HG03457 (cell line): ENCODE results near the gene RASA4B.
"Not testable (repeated sequence)": the region's sequence is repeated elsewhere in the genome, so short reads cannot be mapped to it uniquely, and the experiment has no call there.

Experiments
- ATAC-seq: cut with Tn5 transposase; IDR thresholded peaks from one replicate; pipeline ENCODE4 v1.9.1; 2021; ENCODE audit warnings: moderate number of reproducible peaks; ENCODE audit not compliant: unreplicated experiment

Gene RASA4B

DNA sequence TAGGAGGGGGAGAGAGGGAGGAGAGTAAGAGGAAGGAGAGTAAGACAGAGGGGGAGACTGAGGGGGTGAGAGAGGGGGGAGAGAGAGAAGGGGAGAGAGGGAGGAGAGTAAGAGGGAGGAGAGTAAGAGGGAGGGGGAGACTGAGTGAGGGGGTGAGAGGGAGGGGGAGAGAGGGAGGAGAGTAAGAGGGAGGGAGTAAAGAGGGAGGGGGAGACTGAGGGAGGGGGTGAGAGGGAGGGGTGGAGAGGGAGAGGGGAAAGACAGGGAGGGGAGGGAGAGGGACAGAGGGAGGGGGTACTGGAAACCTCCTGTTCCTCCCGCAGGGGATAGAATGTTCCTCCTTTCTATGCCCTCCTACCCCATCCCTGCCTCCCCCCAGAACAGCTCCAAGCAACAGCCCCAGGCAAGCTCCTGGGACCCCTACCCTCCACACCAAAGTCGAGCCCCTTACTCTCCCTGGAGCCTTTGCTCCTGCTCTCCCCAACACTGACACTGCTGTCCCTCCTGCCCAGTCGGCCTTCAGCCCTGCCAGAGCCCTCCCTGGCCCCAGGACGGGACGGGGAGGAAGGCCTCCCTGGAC lies 4.8 kb downstream of the RASA4B start:
- not testable (repeated sequence) for ATAC-seq

- ATAC-seq, result peak; percentile 27
Measured at GRCh38 chr7:102511860-102512522, 5.6 kb downstream of the RASA4B start.

DNA sequence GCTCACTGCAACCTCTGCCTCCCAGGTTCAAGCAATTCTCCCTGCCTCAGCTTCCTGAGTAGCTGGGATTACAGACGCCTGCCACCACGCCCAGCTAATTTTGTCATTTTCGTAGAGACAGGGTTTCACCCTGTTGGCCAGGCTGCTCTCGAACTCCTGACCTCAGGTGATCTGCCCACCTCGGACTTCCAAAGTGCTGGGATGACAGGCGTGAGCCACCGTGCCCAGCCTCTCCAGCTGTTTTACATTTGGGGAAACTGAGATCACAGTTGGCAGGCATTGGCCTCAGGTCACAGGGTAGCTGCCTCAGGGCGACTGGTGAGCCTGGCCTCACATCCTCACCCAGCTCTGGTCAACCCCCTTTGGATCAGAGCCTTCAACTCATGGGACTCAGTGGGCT lies 7.0 kb downstream of the RASA4B start:
- ATAC-seq, result not testable (repeated sequence)

- ATAC-seq, result not testable (repeated sequence)
Measured at GRCh38 chr7:102507410-102508088, 10.0 kb downstream of the RASA4B start.

DNA sequence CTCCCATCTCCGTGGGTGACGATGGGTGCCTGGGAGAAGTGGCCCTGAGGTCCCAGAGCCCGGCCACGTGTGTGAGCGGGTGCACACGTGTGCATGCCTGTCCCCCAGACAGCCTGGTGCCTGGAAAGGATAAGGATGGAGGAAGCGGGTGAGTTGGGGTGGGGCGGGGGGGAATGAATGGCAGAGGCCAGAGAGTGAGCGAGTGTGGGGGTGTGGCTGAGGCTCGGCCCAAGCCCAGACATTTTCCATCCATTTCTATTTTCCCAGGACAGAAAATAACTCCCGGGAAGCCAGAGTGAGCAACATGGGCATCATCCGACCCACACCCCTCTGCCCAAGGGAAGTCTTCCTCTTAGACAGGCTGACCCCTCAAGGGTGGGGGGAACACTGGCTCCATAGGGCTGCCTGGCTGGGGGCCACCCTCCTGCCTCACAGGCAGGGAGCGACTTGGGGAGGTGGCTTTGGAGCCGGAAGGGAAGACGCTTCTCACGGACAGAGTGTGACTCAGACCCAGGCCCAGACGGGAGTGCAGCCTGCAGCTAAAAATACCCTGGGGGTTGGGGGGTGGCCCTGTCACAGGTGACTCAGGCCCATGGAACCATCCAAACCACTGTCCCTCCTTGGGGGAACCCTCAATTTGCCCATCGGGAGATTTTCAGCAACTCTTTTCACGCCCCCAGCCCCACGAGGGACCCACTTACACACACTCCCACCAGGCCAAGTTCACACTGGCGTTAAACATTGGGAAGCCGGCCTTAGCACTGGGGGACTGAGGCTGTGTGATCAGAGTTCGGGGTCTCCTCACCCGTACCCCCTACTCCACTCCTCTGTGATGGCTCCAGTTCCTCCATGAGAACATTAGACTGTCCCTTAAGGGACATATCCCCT lies 12.0 kb downstream of the RASA4B start:
- ATAC-seq, result not testable (repeated sequence)

DNA sequence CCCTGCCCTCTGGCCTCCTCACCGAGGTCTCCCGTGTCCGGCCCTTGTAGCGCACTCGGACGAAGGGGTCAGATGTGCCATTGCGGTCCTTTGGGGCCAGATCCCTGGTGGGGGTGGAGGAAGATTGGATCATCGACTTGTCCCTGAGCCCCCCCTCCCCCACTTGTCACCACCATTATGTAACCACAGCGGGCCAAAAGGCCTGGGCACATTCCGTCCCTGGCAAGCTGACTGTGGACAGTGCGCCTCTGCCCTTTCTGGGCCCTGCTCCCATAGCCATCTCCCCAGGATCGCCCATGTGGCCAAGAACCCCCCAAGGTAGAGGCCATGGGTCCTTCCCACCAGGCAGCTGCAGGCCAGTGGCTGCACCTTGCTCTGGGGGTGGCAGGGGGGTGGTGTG lies 14.4 kb downstream of the RASA4B start:
- not testable (repeated sequence) for ATAC-seq

GRCh38 chr7:102498321-102498720 lies 19.3 kb downstream of the RASA4B start:
- not testable (repeated sequence) for ATAC-seq

- ATAC-seq, result not testable (repeated sequence)
Measured at GRCh38 chr7:102497308-102497707, 20.3 kb downstream of the RASA4B start.

DNA sequence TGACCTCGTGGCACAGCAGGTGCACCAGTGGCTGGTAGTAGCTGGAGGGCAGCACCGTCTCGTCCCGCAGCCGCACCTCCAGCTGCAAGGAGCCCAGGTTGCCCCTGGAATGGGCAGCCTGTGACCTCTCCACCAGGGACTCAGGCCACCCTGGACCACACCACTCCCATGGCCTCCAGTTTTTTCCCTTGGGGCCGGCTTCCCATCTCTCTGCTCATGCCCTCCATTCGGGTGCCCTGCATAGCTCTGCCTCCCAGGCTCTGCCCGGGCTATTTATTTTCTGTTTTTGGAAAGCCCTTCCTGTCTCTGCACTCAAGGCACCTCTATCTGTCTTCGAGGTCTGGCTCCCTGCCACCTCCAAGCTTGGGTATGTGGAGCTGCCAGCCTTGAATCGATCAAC lies 20.7 kb downstream of the RASA4B start:
- not testable (repeated sequence) for ATAC-seq

GRCh38 chr7:102494473-102495149 lies 23.0 kb downstream of the RASA4B start:
- peak; percentile 48 for ATAC-seq

GRCh38 chr7:102494026-102494425 lies 23.6 kb downstream of the RASA4B start:
- ATAC-seq, result peak; percentile 6

- ATAC-seq, result not testable (repeated sequence)
Measured at GRCh38 chr7:102493220-102493935, 24.2 kb downstream of the RASA4B start.

DNA sequence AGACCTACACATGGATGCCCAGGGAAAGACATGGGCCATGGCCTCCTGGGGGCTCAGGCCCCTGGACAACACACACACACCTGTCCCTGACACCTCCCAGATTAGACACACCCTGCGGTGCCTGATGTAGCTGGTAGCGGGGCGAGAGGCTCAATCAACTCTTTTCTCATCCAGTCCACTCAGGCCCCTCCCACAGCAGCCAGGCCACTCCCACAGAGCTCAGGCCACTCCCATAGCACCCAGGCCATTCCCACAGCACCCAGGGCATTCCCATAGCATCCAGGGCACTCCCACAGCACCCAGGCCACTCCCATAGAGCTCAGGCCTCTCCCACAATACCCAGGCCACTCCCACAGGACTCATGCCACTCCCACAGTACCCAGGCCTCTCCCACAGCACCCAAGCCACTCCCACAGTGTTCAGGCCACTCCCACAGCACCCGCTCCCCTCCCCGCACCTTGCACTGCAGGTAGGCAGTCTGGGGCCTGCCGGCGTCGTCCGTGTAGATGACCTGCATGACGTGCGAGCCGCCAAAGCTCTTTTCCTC lies 27.0 kb downstream of the RASA4B start:
- ATAC-seq, result not testable (repeated sequence)

GRCh38 chr7:102484317-102484716 lies 33.3 kb downstream of the RASA4B start:
- ATAC-seq, result not testable (repeated sequence)

GRCh38 chr7:102481962-102482361 lies 35.6 kb downstream of the RASA4B start:
- not testable (repeated sequence) for ATAC-seq

DNA sequence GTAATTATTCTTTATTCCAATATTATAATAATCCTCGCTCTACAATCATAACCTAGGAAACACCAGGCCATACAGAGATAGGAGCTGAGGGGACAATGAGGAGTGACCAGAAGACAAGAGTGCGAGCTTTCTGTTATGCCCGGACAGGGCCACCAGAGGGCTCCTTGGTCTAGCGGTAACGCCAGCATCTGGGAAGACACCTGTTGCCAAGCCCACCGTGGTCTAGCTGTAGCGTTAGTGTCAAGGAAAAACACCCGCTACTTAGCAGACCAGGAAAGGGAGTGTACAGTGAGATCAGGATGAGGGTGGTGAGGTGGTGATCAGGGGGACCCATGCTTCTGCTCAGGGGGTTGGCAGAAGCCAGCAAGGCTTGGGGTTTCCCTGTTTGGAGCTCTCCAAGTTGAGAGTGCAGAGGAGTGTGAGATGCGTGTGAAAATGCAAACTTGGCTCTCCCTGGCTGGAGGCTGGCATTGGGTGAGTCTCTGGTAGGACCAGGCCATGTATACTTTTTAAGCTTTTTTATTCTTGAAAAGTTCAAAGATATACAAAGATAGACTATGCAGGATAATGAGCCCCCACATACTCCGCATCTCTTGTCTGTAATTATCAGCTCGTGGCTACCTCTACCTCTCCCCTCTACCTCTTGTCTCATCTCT lies 37.5 kb downstream of the RASA4B start:
- not testable (repeated sequence) for ATAC-seq

DNA sequence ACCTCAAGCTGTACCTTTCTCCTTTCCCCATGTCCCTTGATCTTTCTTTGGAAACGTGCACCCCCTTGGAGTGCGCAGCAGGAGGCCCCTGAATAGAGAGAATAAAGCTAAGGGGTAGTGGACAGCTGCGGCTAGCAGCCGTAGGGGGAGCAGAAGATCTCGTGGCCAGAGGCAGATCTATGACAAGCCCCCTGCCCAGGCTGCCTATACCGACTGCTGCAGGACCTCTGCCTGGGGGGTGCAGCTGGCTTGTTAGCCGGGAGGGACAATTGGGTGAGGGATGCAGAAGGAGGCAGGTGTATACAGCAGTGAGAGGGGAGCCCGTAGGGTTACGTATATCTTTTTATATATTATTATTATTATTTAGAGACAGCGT lies 38.4 kb downstream of the RASA4B start:
- peak; percentile 20 for ATAC-seq

- ATAC-seq, result peak; percentile 66
Measured at GRCh38 chr7:102478314-102479208, 39.0 kb downstream of the RASA4B start, which contains the start of gene POLR2J. Gene POLR2J (minus strand): TSS chr7:102478922. CDS start chr7:102478860, 62 bp downstream.
